Fibroblast of lung (primary cell): Measurements from ENCODE around the gene GRIK4.

Experiments used
- CTCF ChIP-seq, 2 donors: IDR thresholded peaks in 1 of 2; conservative IDR thresholded peaks in 1 of 2; 1 replicate in 1 of 2; 2 replicates in 1 of 2; pipeline ENCODE4 v1.5.1; 2011 to 2012; ENCODE audit warnings: low read length in 2 of 2, control low read depth in 1 of 2, inconsistent platforms in 1 of 2, low read depth in 1 of 2, mild to moderate bottlenecking in 1 of 2
- EZH2 ChIP-seq: IDR thresholded peaks from 2 replicates; pipeline ENCODE4 v1.5.1; 2012; ENCODE audit warnings: low read length, control low read depth, mild to moderate bottlenecking; ENCODE audit errors: missing control alignments

- TF ChIP-seq CTCF (conservative IDR thresholded peaks at IDR 0.05 in 1 of 2, IDR thresholded peaks at IDR 0.05 in 1 of 2; ENCODE audit: low read depth in 1 of 2, low read length in 2 of 2) (no peak), EZH2 (no peak)
Measured at GRCh38 chr11:121018746-121019145, 507.2 kb downstream of the GRIK4 start.
